K562 treated with DMSO at 1 percent for 24 hours (cell line): Measurements from ENCODE around the gene QSOX1. TPM values are rescaled to one million over a fixed set of nuclear protein-coding genes. Genes with fewer than 3 reads are reported as not detected.

ENCODE experiments used
- total RNA-seq: library from RNA; unstranded; fragments of 300-600 nt; gene quantifications from 2 replicates; pipeline ENCODE4 v1.2.3, GENCODE V29; 2022; ENCODE audit warnings: low read depth; ENCODE audit not compliant: insufficient read depth

The QSOX1 gene, protein sequence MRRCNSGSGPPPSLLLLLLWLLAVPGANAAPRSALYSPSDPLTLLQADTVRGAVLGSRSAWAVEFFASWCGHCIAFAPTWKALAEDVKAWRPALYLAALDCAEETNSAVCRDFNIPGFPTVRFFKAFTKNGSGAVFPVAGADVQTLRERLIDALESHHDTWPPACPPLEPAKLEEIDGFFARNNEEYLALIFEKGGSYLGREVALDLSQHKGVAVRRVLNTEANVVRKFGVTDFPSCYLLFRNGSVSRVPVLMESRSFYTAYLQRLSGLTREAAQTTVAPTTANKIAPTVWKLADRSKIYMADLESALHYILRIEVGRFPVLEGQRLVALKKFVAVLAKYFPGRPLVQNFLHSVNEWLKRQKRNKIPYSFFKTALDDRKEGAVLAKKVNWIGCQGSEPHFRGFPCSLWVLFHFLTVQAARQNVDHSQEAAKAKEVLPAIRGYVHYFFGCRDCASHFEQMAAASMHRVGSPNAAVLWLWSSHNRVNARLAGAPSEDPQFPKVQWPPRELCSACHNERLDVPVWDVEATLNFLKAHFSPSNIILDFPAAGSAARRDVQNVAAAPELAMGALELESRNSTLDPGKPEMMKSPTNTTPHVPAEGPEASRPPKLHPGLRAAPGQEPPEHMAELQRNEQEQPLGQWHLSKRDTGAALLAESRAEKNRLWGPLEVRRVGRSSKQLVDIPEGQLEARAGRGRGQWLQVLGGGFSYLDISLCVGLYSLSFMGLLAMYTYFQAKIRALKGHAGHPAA
- total RNA-seq = 135 and 154 TPM in 2 replicates

DNA sequence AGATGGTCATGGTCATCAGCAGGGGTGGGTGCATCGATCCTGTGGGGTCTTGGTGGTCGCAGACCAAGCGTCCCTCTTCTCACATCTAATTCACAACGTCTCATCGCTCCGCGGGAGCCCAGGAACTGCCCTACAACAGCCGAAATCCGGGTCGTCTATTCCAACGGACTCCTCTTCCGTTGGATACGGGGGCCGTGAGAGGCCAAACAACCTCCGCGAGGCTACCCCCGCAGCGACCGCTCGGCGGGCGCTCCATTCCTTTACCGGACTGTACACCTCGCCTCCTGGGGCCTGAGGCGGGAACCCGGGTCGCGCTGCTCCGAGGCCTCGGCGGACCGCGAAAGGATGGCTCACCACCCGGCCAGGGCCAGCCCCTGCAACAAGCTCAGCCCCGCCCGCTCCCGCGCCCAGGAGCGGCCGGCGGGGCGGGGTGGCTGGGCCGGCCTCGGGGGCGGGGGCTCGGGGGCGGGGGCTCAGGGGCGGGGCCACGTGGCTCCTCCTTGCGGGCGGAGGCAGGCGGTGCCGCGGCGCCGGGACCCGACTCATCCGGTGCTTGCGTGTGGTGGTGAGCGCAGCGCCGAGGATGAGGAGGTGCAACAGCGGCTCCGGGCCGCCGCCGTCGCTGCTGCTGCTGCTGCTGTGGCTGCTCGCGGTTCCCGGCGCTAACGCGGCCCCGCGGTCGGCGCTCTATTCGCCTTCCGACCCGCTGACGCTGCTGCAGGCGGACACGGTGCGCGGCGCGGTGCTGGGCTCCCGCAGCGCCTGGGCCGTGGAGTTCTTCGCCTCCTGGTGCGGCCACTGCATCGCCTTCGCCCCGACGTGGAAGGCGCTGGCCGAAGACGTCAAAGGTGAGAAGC is at the start of gene QSOX1:
QSOX1 (plus strand) TSS at position 545 of the 857 bp plus-strand sequence; CDS start at position 584, 39 bp downstream.

GRCh38 chr1:180229483-180230415 is 75.1 kb downstream of the QSOX1 start, which contains the start of gene LHX4:
LHX4 (plus strand) TSS chr1:180230264; CDS start chr1:180230530, 266 bp downstream.

Other genes starting within 250 kb of the QSOX1 start
- 26.9 and 33.2 TPM in 2 replicates for gene CEP350, start 200.1 kb upstream of the QSOX1 start, total RNA-seq
- gene LHX4, start 75.4 kb downstream of the QSOX1 start, total RNA-seq = 0.20 and 0.28 TPM in 2 replicates